ENCODE measurements around the gene CENPF. TPM values are rescaled to one million over a fixed set of nuclear protein-coding genes. Genes with fewer than 3 reads are reported as not detected.

The CENPF gene
- total and polyA plus RNA-seq, 9 of the 15 experiments (the other 6 are each of a cell fraction or from before 2014, with no cell fraction given), result 50.6 to 180 (median 98.3) TPM

- no TSS peak for BruUV-seq (replicated peaks)
- DNase-seq (ENCODE audit: extremely low read depth in 1 of 4, low spot score in 3 of 4) (no peak), ATAC-seq (no peak), FAIRE-seq (no peak)
- Histone ChIP-seq H3K27ac (ENCODE audit: extremely low read depth, low read depth, low read length) (no peak overlapping the region), H3K36me3 (ENCODE audit: control insufficient read depth, insufficient read depth, low read length) (peaks cover 98% of the 10 kb centered on the region), H3K9ac (ENCODE audit: insufficient read depth in 1 of 2, low read depth in 2 of 2, low read length in 2 of 2) (no peak overlapping the region), H3K4me2 (ENCODE audit: insufficient read depth, low read length) (no peak overlapping the region), H3K79me2 (ENCODE audit: control insufficient read depth, insufficient read depth, low read length) (no peaks in the 10 kb centered on the region; the same call in 2 of the 3 replicates), H4K20me1 (replicated peaks; ENCODE audit: control insufficient read depth, insufficient read depth, low read length) (no peaks in the 10 kb centered on the region), H3K9me3 (replicated peaks; ENCODE audit: control insufficient read depth, insufficient read depth, low read depth, low read length) (no peaks in the 10 kb centered on the region), H3K27me3 (ENCODE audit: control insufficient read depth in 2 of 2, insufficient read depth in 2 of 2, low read length in 2 of 2) (no peaks in the 10 kb centered on the region), H3K4me1 (replicated peaks in 1 of 2; ENCODE audit: control insufficient read depth in 2 of 2, insufficient read depth in 2 of 2, low read length in 2 of 2) (no peaks in the 10 kb centered on the region), H3K4me3 (no peak overlapping the region), H3K9me1 (ENCODE audit: control insufficient read depth, insufficient read depth, low read length) (no peaks in the 10 kb centered on the region), H2AFZ (ENCODE audit: low read depth, low read length) (no peak overlapping the region)
- ChIA-PET CTCF (ENCODE audit: low intra/inter-chr PET ratio) (no interaction called here), POLR2A (no interaction called here)
- intact Hi-C loops (cut with micrococcal nuclease), result no loop called here
- in situ Hi-C loops (cut with MboI), result no loop called here
- TF ChIP-seq MTA2 (IDR thresholded peaks at IDR 0.05; ENCODE audit: low read depth) (no peak), ZKSCAN3 (CRISPR knock-in tag; IDR thresholded peaks at IDR 0.05) (no peak), SMAD3 (CRISPR knock-in tag; conservative IDR thresholded peaks at IDR 0.05) (no peak), PHF8 (IDR thresholded peaks at IDR 0.05; ENCODE audit: borderline replicate concordance, low read length) (no peak), BDP1 (IDR thresholded peaks at IDR 0.05; ENCODE audit: insufficient read depth, insufficient read length) (no peak)
These were observed 31.3 kb downstream of the CENPF start for GRCh38 chr1:214634267-214634666.

GRCh38 chr1:214635086-214635485, 32.1 kb downstream of the CENPF start:
- intact Hi-C loops (cut with micrococcal nuclease), result no loop called here

More at GRCh38 chr1:214635086-214635485, 32.1 kb downstream of the CENPF start:
- 96% methylated on average over 3 of the region's 3 CpGs for WGBS (ENCODE audit: insufficient coverage, low coverage, missing lambda C conversion rate)
- Histone ChIP-seq H3K4me1 (replicated peaks in 1 of 2; ENCODE audit: control insufficient read depth in 2 of 2, insufficient read depth in 2 of 2, low read length in 2 of 2) (no peaks in the 10 kb centered on the region), H3K9ac (ENCODE audit: insufficient read depth in 1 of 2, low read depth in 2 of 2, low read length in 2 of 2) (no peak overlapping the region), H3K27ac (ENCODE audit: extremely low read depth, low read depth, low read length) (no peak overlapping the region), H3K9me3 (replicated peaks; ENCODE audit: control insufficient read depth, insufficient read depth, low read depth, low read length) (no peaks in the 10 kb centered on the region), H3K79me2 (ENCODE audit: control insufficient read depth, insufficient read depth, low read length) (no peaks in the 10 kb centered on the region; the same call in 2 of the 3 replicates), H4K20me1 (replicated peaks; ENCODE audit: control insufficient read depth, insufficient read depth, low read length) (no peaks in the 10 kb centered on the region), H2AFZ (ENCODE audit: low read depth, low read length) (no peak overlapping the region), H3K4me2 (ENCODE audit: insufficient read depth, low read length) (no peak overlapping the region), H3K4me3 (no peak overlapping the region), H3K36me3 (ENCODE audit: control insufficient read depth, insufficient read depth, low read length) (peaks cover 99% of the 10 kb centered on the region), H3K27me3 (ENCODE audit: control insufficient read depth in 2 of 2, insufficient read depth in 2 of 2, low read length in 2 of 2) (no peaks in the 10 kb centered on the region), H3K9me1 (ENCODE audit: control insufficient read depth, insufficient read depth, low read length) (no peaks in the 10 kb centered on the region)
- DNase-seq (ENCODE audit: extremely low read depth in 1 of 4, low spot score in 3 of 4) (no peak), ATAC-seq (no peak), FAIRE-seq (no peak)
- TF ChIP-seq POLR2H (tag; IDR thresholded peaks at IDR 0.05; ENCODE audit: low read depth), result no peak
- TF ChIP-seq REST (IDR thresholded peaks at IDR 0.05; ENCODE audit: borderline replicate concordance), result no peak
- no peak for TF ChIP-seq REST (CRISPR knock-in tag; IDR thresholded peaks at IDR 0.05; ENCODE audit: low read depth)
- TF ChIP-seq ADNP (tag; IDR thresholded peaks at IDR 0.05), result no peak
- in situ Hi-C loops (cut with MboI), result no loop called here
- no TSS peak for BruUV-seq (replicated peaks)
- ChIA-PET CTCF (ENCODE audit: low intra/inter-chr PET ratio) (no interaction called here), POLR2A (interaction anchor here (0.7 to 1.3 kb wide), 2 partner anchors 10 to 17 kb away, joined by 3 to 5 read pairs; no protein-coding TSS in a partner anchor)
